ENCODE results near the gene SMARCA4. TPM values are rescaled to one million over a fixed set of nuclear protein-coding genes. Genes with fewer than 3 reads are reported as not detected.

Gene SMARCA4
- total RNA-seq, 1 experiment from 2014 or later: 261 TPM

DNA sequence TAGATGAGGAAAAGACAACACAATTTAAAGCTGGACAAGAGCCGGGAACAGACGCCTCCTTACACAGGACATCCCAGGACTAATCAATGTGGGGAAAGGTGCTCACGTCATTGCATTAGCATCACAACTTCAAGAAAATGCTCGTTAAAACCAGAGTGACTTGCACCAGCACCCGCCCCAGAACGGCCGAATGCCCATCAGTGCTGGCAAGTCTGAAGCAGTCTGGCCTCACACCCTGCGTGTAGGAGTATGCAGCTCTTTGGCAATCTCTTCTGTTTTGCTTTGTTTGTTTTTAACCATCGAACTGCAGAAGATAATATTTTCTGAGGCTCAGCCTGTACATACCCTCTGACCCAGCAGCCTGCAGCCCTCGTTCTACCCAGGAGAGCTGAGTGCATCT, 83.6 kb downstream of the SMARCA4 start:
- no peak overlapping the region for H3K4me2 ChIP-seq (ENCODE audit: insufficient read depth, insufficient read length, low read length)
- no peak for DNase-seq
- H3K4me3 Mint-ChIP-seq: no peak overlapping the region

More for the DNA sequence above, 83.6 kb downstream of the SMARCA4 start:
- Histone ChIP-seq H3K79me2 (ENCODE audit: insufficient read depth, low read length) (no peaks in the 10 kb centered on the region), H4K20me1 (ENCODE audit: control insufficient read depth, insufficient read depth, insufficient read length) (no peaks in the 10 kb centered on the region), H2AK5ac (ENCODE audit: insufficient read length, low read length) (no peak overlapping the region), H2BK20ac (ENCODE audit: low read depth, low read length, poor library complexity, severe bottlenecking) (no peak overlapping the region), H4K91ac (ENCODE audit: insufficient read length, low read depth, low read length) (no peak overlapping the region), H3K27me3 (ENCODE audit: insufficient read depth, low read length) (no peaks in the 10 kb centered on the region), H2BK12ac (ENCODE audit: insufficient read length, low read depth, low read length) (no peak overlapping the region), H3K56ac (ENCODE audit: insufficient read length, low read depth, low read length) (no peak overlapping the region), H3K4ac (ENCODE audit: low read depth, low read length) (no peak overlapping the region), H3T11ph (ENCODE audit: low read length) (no peak overlapping the region), H3K79me1 (ENCODE audit: insufficient read depth, low read depth, low read length, poor library complexity, severe bottlenecking) (no peaks in the 10 kb centered on the region), H2BK5ac (ENCODE audit: insufficient read length, low read length) (no peak overlapping the region), H3K18ac (ENCODE audit: insufficient read length, low read depth, low read length) (no peak overlapping the region), H2BK120ac (ENCODE audit: low read depth, low read length, poor library complexity, severe bottlenecking) (no peak overlapping the region), H4K8ac (replicated peaks; ENCODE audit: insufficient read length, low read depth, low read length) (no peak overlapping the region), H3K9me3 (ENCODE audit: control insufficient read depth, low read depth, low read length) (no peaks in the 10 kb centered on the region), H2BK15ac (ENCODE audit: low read depth, low read length) (no peak overlapping the region), H3K4me1 (ENCODE audit: insufficient read depth, low read length) (no peaks in the 10 kb centered on the region), H3K23me2 (ENCODE audit: insufficient read length, low read depth, low read length, poor library complexity, severe bottlenecking) (no peaks in the 10 kb centered on the region), H3K9ac (ENCODE audit: extremely low read depth, insufficient read length, low read length) (no peak overlapping the region), H3K14ac (ENCODE audit: insufficient read depth, low read length) (no peak overlapping the region), H4K5ac (ENCODE audit: insufficient read length, low read depth, low read length) (no peak overlapping the region), H3K27ac (ENCODE audit: insufficient read length, low read depth, low read length) (no peak overlapping the region), H2AFZ (ENCODE audit: low read length) (no peak overlapping the region), H3K23ac (ENCODE audit: insufficient read length, low read depth, low read length) (no peak overlapping the region)
- Mint-ChIP-seq H3K27ac (no peak overlapping the region; a peak in 1 of 7 replicates), H3K36me3 (ENCODE audit: insufficient read depth in 1 of 3, low read depth in 3 of 3) (peaks cover 44 to 78% (median 69%) of the 10 kb centered on the region in 3 experiments; a peak in 6 of 7 replicates), H3K4me1 (no peaks in the 10 kb centered on the region), H3K27me3 (ENCODE audit: low read depth) (no peaks in the 10 kb centered on the region), H3K9me3 (no peaks in the 10 kb centered on the region)
- no CpG with 5 or more reads among the region's 10 CpGs for WGBS (ENCODE audit: extremely low coverage, insufficient read length, low lambda C conversion rate)
- no peak for TF ChIP-seq CTCF (conservative IDR thresholded peaks at IDR 0.05)
